Upper lobe of left lung (tissue), 4 donors: ENCODE measurements around the gene CACNA1D.

ENCODE experiments used
- EP300 ChIP-seq, 4 donors: sonication (generic); formaldehyde crosslinking; IDR thresholded peaks; one replicate each; pipeline ENCODE4 v1.5.1; 2017; ENCODE audit warnings: antibody characterized with exemption in 4 of 4, control low read depth in 2 of 4
- POLR2A ChIP-seq, 4 donors: fragments of 450-650 bp; IDR thresholded peaks; one replicate each; pipeline ENCODE4 v1.5.1; 2016 to 2017; ENCODE audit warnings: antibody characterized with exemption in 4 of 4, mild to moderate bottlenecking in 2 of 4
- POLR2AphosphoS5 ChIP-seq, 2 donors: sonication (generic); formaldehyde crosslinking; IDR thresholded peaks; one replicate each; pipeline ENCODE4 v1.5.1; 2017; ENCODE audit warnings: antibody characterized with exemption in 2 of 2
- TF ChIP-seq, protein P1 (sequence below), 6 experiments: fragments of 450-650 bp in 4 of 6; fragments of 200-600 bp in 2 of 6; sonication (generic) in 2 of 6; IDR thresholded peaks; one replicate each; pipeline ENCODE4 v1.5.1; 2016 to 2019; ENCODE audit warnings: antibody characterized with exemption in 6 of 6

DNA sequence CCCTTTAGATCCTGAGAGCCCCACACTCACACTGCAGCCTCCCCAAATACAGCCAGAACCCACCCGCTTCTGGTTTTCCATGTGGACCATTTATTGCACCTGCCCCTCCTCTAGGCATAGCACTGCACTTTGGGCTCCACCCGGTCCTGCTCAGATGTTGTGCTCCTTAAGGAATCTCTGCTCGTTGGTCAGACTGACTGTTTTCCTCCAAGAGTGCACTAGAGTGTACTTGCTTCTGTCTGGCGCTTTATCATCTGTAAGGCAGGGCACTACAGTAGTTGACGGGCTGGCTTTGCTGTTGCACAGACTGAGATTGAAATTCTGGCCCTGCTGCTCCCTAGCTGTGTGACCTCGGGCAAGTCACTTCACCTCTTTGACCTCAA lies 124.1 kb downstream of the CACNA1D start:
- TF ChIP-seq, protein P1, sequence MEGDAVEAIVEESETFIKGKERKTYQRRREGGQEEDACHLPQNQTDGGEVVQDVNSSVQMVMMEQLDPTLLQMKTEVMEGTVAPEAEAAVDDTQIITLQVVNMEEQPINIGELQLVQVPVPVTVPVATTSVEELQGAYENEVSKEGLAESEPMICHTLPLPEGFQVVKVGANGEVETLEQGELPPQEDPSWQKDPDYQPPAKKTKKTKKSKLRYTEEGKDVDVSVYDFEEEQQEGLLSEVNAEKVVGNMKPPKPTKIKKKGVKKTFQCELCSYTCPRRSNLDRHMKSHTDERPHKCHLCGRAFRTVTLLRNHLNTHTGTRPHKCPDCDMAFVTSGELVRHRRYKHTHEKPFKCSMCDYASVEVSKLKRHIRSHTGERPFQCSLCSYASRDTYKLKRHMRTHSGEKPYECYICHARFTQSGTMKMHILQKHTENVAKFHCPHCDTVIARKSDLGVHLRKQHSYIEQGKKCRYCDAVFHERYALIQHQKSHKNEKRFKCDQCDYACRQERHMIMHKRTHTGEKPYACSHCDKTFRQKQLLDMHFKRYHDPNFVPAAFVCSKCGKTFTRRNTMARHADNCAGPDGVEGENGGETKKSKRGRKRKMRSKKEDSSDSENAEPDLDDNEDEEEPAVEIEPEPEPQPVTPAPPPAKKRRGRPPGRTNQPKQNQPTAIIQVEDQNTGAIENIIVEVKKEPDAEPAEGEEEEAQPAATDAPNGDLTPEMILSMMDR (IDR thresholded peaks at IDR 0.05), result no peak
- TF ChIP-seq POLR2AphosphoS5 (IDR thresholded peaks at IDR 0.05) (no peak), POLR2A (IDR thresholded peaks at IDR 0.05) (no peak), EP300 (IDR thresholded peaks at IDR 0.05) (no peak)
